Prostate gland (tissue), 2 donors: ENCODE measurements around the gene HCAR2.

ENCODE experiments used
- CTCF ChIP-seq, 4 experiments: fragments of 200-600 bp in 2 of 4; fragments of 450-650 bp in 2 of 4; sonication (generic) in 2 of 4; IDR thresholded peaks; 1 replicate in 3 of 4; 2 replicates in 1 of 4; pipeline ENCODE4 v1.5.1; 2016 to 2019; ENCODE audit warnings: antibody characterized with exemption in 4 of 4, mild to moderate bottlenecking in 2 of 4, moderate library complexity in 2 of 4
- POLR2AphosphoS5 ChIP-seq: sonication (generic); formaldehyde crosslinking; IDR thresholded peaks from one replicate; pipeline ENCODE4 v1.6.1; 2017; ENCODE audit warnings: antibody characterized with exemption

GRCh38 chr12:122726080-122726558 is 23.0 kb upstream of the HCAR2 start:
- no peak for TF ChIP-seq CTCF (IDR thresholded peaks at IDR 0.05)
- peak; percentile 60 for TF ChIP-seq POLR2AphosphoS5
